Uterus (tissue), 4 donors: Measurements from ENCODE around the gene PDGFD. TPM values are rescaled to one million over a fixed set of nuclear protein-coding genes. Genes with fewer than 3 reads are reported as not detected.

Experiments
- DNase-seq, 2 donors: peaks; one replicate each; pipeline ENCODE4 v3.0.0-alpha.2; 2019 to 2020
- H3K27ac ChIP-seq, 2 donors: fragments of 200-600 bp; sonication (generic); 1 replicate in 1 of 2; 2 replicates in 1 of 2; pipeline ENCODE4 v1.5.1; 2016 to 2018
- H3K27me3 ChIP-seq, 2 donors: fragments of 200-600 bp; sonication (generic); one replicate each; pipeline ENCODE4 v1.5.1; 2018 to 2019; ENCODE audit warnings: control low read depth in 1 of 2
- H3K36me3 ChIP-seq, 2 donors: fragments of 200-600 bp; sonication (generic); one replicate each; pipeline ENCODE4 v1.5.1; 2019; ENCODE audit warnings: control low read depth in 1 of 2
- H3K4me1 ChIP-seq, 2 donors: fragments of 200-600 bp; sonication (generic); one replicate each; pipeline ENCODE4 v1.5.1; 2018 to 2019; ENCODE audit warnings: control low read depth in 1 of 2
- H3K4me3 ChIP-seq, 2 donors: fragments of 200-600 bp; sonication (generic); 1 replicate in 1 of 2; 2 replicates in 1 of 2; pipeline ENCODE4 v1.5.1; 2018 to 2019; ENCODE audit warnings: mild to moderate bottlenecking in 1 of 2
- H3K9me3 ChIP-seq, 2 donors: fragments of 200-600 bp; sonication (generic); one replicate each; pipeline ENCODE4 v1.5.1; 2019; ENCODE audit warnings: control low read depth in 1 of 2
- POLR2A ChIP-seq, 2 donors: fragments of 450-650 bp; IDR thresholded peaks; one replicate each; pipeline ENCODE4 v1.6.1; 2016; ENCODE audit warnings: antibody characterized with exemption in 2 of 2, mild to moderate bottlenecking in 1 of 2, moderate library complexity in 1 of 2
- intact Hi-C: fragments of 100-400 bp; cut with DNase I; formaldehyde crosslinking; loops from one replicate; pipeline ENCODE4 v1.15.1; 2023; ENCODE audit warnings: low total_unique reads
- total RNA-seq, 4 donors: library from RNA; depleted of rRNA in 3 of 4; stranded (reverse); fragments of >200 nt in 3 of 4; gene quantifications; one replicate each; pipeline versions ENCODE4 v1.1.0 to v1.2.4, GENCODE V29; 2014 to 2023
- TF ChIP-seq, protein P1 (sequence below), 4 experiments: fragments of 200-600 bp in 2 of 4; fragments of 450-650 bp in 2 of 4; sonication (generic) in 2 of 4; IDR thresholded peaks; one replicate each; pipeline ENCODE4 v1.5.1; 2016 to 2019; ENCODE audit warnings: antibody characterized with exemption in 4 of 4, mild to moderate bottlenecking in 2 of 4, moderate library complexity in 1 of 4
- donor health status: DM: yes; HTN: yes; CAD: no.

Gene PDGFD
- total RNA-seq, 4 donors from 2014 or later: 2.8 to 57.9 (median 23.9) TPM

DNA sequence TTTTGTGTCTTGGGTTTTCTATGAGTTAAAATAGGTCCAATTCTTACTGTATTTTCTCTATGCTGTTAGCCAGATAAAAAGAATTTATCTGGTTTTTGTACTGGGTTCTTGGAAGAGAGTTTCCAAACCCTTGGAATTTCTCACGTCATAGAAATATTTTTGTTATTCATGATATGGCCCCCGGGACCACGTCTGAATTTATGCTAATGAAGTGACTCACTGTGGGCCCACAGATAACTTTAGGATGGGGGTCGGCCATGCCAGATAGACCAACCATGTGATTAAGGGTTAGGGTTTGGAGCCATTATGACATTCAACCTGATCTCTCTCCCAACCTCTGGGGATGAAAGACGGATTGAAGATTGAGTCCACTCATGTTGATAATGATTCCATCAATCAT is 163.1 kb downstream of the PDGFD start:
- intact Hi-C loops: no loop called here
- Histone ChIP-seq H3K9me3 (no peaks in the 10 kb centered on the region), H3K27me3 (no peaks in the 10 kb centered on the region), H3K4me3 (no peak overlapping the region), H3K36me3 (no peaks in the 10 kb centered on the region), H3K27ac (no peak overlapping the region), H3K4me1 (no peaks in the 10 kb centered on the region)
- no peak for DNase-seq
- TF ChIP-seq POLR2A (IDR thresholded peaks at IDR 0.05): no peak
- TF ChIP-seq, protein P1, sequence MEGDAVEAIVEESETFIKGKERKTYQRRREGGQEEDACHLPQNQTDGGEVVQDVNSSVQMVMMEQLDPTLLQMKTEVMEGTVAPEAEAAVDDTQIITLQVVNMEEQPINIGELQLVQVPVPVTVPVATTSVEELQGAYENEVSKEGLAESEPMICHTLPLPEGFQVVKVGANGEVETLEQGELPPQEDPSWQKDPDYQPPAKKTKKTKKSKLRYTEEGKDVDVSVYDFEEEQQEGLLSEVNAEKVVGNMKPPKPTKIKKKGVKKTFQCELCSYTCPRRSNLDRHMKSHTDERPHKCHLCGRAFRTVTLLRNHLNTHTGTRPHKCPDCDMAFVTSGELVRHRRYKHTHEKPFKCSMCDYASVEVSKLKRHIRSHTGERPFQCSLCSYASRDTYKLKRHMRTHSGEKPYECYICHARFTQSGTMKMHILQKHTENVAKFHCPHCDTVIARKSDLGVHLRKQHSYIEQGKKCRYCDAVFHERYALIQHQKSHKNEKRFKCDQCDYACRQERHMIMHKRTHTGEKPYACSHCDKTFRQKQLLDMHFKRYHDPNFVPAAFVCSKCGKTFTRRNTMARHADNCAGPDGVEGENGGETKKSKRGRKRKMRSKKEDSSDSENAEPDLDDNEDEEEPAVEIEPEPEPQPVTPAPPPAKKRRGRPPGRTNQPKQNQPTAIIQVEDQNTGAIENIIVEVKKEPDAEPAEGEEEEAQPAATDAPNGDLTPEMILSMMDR (IDR thresholded peaks at IDR 0.05): no peak

GRCh38 chr11:103998826-103999508 is 165.0 kb downstream of the PDGFD start:
- Histone ChIP-seq H3K4me3 (no peak overlapping the region), H3K9me3 (no peaks in the 10 kb centered on the region), H3K4me1 (no peaks in the 10 kb centered on the region), H3K27ac (no peak overlapping the region), H3K27me3 (no peaks in the 10 kb centered on the region), H3K36me3 (no peaks in the 10 kb centered on the region)
- no peak for DNase-seq
- no peak for TF ChIP-seq POLR2A (IDR thresholded peaks at IDR 0.05)
- TF ChIP-seq, protein P1 (IDR thresholded peaks at IDR 0.05): no peak
- intact Hi-C loops: no loop called here

GRCh38 chr11:103997082-103997481 is 166.9 kb downstream of the PDGFD start:
- TF ChIP-seq, protein P1 (IDR thresholded peaks at IDR 0.05): no peak
- TF ChIP-seq POLR2A (IDR thresholded peaks at IDR 0.05): no peak
- intact Hi-C loops: no loop called here
- DNase-seq: no peak
- no peak overlapping the region for H3K4me3 ChIP-seq
- H3K9me3 ChIP-seq: no peaks in the 10 kb centered on the region
- H3K4me1 ChIP-seq: no peaks in the 10 kb centered on the region
- no peak overlapping the region for H3K27ac ChIP-seq
- no peaks in the 10 kb centered on the region for H3K36me3 ChIP-seq
- H3K27me3 ChIP-seq: no peaks in the 10 kb centered on the region

GRCh38 chr11:103995896-103996295 is 168.1 kb downstream of the PDGFD start:
- no peak for DNase-seq
- no peaks in the 10 kb centered on the region for H3K36me3 ChIP-seq
- intact Hi-C loops: no loop called here
- H3K4me3 ChIP-seq: no peak overlapping the region
- H3K9me3 ChIP-seq: no peaks in the 10 kb centered on the region
- no peak overlapping the region for H3K27ac ChIP-seq
- no peaks in the 10 kb centered on the region for H3K27me3 ChIP-seq
- TF ChIP-seq, protein P1 (IDR thresholded peaks at IDR 0.05): no peak
- no peak for TF ChIP-seq POLR2A (IDR thresholded peaks at IDR 0.05)
- H3K4me1 ChIP-seq: no peaks in the 10 kb centered on the region

DNA sequence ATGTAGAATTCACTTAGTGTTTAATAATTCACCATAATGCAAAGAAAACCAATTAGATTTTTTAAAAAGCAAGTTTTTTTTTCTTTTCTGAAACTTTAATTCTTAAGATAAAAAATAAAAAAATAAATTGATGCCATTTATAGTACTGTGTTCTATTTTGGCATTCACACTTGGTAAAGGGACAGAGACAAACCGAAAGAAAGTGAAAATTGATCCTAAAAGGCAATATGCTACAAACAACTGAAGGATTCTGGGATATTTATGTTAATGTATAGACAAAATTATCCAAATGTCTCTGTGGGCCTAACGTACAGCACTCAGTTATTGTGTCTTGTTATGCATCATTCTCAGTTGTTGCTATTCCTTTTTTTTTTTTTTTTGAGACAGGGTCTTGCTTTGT is 169.4 kb downstream of the PDGFD start:
- no peaks in the 10 kb centered on the region for H3K27me3 ChIP-seq
- H3K4me1 ChIP-seq: no peaks in the 10 kb centered on the region
- no peak overlapping the region for H3K27ac ChIP-seq
- H3K36me3 ChIP-seq: no peaks in the 10 kb centered on the region
- H3K9me3 ChIP-seq: no peaks in the 10 kb centered on the region
- TF ChIP-seq, protein P1 (IDR thresholded peaks at IDR 0.05): no peak
- no peak for TF ChIP-seq POLR2A (IDR thresholded peaks at IDR 0.05)
- intact Hi-C loops: no loop called here
- no peak overlapping the region for H3K4me3 ChIP-seq
- no peak for DNase-seq
